Upper lobe of left lung (tissue), 4 donors: ENCODE measurements around the gene PRKG1.

Experiments
- CTCF ChIP-seq, 6 experiments: fragments of 450-650 bp in 4 of 6; fragments of 200-600 bp in 2 of 6; sonication (generic) in 2 of 6; IDR thresholded peaks; one replicate each; pipeline ENCODE4 v1.5.1; 2016 to 2019; ENCODE audit warnings: antibody characterized with exemption in 6 of 6
- POLR2A ChIP-seq, 4 donors: fragments of 450-650 bp; IDR thresholded peaks; one replicate each; pipeline ENCODE4 v1.5.1; 2016 to 2017; ENCODE audit warnings: antibody characterized with exemption in 4 of 4, mild to moderate bottlenecking in 2 of 4

- TF ChIP-seq POLR2A (IDR thresholded peaks at IDR 0.05) (no peak), CTCF (IDR thresholded peaks at IDR 0.05) (no peak)
Measured at GRCh38 chr10:51667678-51668335, 593.5 kb downstream of the PRKG1 start.
